ENCODE data around the gene GLUD1.

The GLUD1 gene

DNA sequence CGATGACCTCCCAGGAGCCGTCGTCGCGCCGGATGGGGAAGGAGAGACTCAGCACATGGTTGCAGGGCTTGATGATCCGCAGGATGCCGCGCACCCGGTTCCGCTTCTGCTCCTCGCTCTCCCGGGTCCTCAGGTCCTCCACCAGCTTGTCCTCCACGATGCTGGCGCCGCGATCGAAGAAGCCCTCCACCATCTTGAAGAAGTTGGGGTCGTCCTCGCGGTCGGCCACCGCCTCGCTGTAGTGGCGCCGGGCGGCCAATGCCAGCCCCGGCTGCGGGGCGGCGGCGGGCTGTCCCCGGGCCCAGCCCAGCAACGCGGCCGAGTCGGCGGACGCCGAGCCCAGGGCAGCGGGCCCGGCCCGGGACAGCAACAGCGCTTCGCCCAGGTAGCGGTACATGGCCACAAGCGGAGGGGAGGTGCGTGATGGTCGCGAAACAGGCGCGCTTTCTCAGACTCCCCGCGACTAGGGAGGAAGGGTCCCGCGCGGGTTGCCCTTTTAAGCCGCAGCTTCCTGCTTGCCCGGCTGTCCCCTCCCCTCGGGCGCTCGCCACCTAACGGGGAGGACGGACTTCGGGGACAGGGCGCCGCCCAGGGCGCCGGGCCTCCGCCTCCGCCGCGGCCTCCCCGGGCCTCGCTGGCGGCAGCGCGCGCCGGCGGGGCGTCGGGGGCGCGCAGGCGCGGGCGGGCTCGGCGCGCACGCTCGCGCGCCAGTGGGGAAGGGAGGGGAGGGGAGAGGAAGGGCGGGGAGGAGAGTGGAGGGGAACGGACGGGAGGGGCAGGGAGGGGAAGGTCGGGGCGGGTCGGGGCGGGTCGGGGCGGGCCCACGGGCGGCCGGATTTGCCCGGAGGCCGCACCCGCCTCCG lies at the start of gene GLUD1, which contains the start of gene SHLD2:
Gene GLUD1 (minus strand): TSS at position 471 of the 863 bp plus-strand sequence. CDS start 74 bp downstream, at position 397.
Gene SHLD2 (plus strand): TSS at position 834 of the 863 bp plus-strand sequence. CDS start 56,149 bp downstream, outside the sequence.
- TF ChIP-seq GATA2 (IDR thresholded peaks at IDR 0.05; ENCODE audit: low read depth, low read length) (no peak), GATA3 (IDR thresholded peaks at IDR 0.05; ENCODE audit: low read depth, low read length) (no peak)

DNA sequence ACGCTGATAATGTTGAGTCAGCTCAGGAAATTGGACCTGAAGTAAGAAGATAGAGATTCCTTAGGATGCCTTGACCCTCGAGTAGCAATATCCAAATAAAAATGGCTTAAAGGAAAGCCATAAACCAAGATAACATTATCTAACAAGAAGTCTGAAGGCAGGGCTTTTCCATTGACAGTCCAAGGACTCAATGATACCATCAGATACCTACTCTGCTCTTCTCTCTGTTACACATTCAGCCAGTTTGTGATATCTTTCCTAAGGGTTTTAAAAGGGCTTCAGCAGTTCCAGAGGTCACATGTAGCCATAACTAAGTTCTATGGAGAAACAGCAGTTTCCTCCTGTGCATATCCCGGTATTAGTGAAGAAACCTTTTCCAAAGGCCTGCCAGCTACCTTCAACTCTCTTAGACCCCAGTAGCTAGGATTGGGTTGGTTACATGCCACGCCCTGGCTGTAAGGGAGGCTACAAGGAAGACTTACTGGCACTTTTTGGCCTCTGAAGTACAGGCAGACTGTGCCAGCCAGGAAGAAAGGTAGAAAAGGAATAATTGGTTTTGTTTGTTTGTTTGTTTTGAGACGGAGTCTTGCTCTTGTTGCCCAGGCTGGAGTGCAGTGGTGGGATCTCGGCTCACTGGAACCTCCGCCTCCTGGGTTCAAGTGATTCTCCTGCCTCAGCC lies 10.9 kb upstream of the GLUD1 start:
- TF ChIP-seq GATA3 (IDR thresholded peaks at IDR 0.05; ENCODE audit: low read depth, low read length) (no peak), GATA2 (IDR thresholded peaks at IDR 0.05; ENCODE audit: low read depth, low read length) (no peak)

DNA sequence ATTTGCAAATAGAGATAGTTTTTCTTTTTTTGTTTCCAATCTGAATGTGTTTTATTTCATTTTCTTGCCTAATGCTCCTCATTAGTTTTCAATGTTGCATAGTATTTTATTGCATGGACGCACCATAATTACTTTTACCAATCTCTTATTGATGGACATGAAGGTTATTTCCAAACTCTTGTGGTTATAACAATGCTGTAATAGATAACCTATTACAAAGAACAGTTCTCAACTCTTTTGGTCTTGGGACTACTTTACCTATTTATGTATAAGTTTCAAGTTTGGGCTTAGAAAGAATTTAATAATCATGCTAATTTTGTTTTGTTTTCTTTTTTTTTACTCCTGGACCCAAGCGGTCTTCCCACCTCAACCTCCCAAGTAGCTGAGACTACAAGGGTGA lies 7.4 kb upstream of the GLUD1 start:
- TF ChIP-seq GATA3 (IDR thresholded peaks at IDR 0.05; ENCODE audit: low read depth, low read length) = no peak
- TF ChIP-seq GATA2 (IDR thresholded peaks at IDR 0.05; ENCODE audit: low read depth, low read length) = no peak

DNA sequence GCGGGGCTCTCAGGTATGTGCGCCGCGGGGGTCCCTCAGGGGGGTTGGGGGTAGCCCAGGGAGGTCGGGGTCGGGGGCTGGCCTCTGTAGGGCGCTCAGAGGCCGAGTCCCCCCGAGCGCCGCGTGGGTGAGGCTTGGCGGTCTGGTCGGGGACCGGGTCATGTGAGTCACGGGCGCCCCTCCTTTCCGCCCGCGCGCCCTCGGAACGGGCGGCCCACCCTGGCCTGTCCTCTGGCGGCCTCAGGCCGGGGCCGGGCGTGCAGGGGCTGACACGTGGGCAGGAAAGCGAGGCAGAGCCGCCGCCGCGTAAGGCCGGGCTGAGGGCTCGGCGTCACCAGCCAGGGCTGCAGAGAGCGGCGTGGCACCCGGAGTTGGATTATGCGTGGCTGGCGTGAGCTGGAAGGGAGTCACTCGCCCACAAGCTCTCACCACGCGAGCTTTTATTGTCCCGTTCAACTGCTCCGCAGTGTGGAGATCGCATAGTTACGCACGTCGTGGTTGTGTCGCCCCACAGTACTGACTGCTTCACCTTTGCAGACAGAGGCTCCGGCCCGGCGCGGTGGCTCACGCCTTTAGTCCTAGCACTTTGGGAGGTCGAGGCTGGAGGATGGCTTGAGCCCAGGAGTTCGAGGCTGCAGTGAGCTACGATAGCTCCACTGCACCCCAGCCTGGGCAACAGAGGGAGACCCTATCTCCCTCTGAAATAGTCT lies 748 bp upstream of the GLUD1 start:
- no peak for TF ChIP-seq GATA3 (IDR thresholded peaks at IDR 0.05; ENCODE audit: low read depth, low read length)
- TF ChIP-seq GATA2 (IDR thresholded peaks at IDR 0.05; ENCODE audit: low read depth, low read length) = no peak

DNA sequence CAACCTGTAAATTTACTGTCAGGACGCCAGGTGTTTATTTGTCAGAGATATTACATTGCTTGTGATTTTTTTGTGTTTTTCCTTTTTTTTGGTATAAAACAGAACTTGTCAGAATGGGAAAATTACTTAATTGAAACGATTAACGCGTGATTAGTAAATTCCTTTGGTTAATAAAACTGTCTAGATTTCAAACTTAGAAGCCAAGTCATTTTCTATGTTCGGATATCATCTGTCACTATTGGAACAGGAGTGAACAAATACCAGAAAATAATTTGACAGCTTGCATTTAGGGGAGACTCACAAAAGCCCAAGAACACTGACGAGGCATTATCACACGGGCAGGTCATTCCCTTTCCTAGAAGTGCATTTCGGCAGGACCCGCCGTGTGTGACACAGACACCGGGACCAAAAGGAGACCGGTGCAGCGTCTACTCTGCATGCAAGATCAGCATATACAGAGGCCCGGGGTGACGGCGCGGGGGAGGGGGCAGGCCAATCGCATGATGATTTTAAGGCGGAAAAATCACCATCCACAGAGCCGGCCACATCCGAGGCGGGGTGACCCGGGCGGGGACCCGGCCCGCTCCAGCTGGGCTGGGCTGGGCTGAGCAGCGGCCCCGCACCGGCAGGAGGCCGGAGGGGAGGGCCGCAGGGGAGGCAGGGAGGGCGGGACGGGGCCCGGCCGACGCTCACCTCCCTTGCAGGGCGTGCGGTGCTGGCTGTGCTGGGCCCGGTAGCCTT lies 841 bp downstream of the GLUD1 start:
- TF ChIP-seq GATA2 (IDR thresholded peaks at IDR 0.05; ENCODE audit: low read depth, low read length) = no peak
- TF ChIP-seq GATA3 (IDR thresholded peaks at IDR 0.05; ENCODE audit: low read depth, low read length) = no peak

DNA sequence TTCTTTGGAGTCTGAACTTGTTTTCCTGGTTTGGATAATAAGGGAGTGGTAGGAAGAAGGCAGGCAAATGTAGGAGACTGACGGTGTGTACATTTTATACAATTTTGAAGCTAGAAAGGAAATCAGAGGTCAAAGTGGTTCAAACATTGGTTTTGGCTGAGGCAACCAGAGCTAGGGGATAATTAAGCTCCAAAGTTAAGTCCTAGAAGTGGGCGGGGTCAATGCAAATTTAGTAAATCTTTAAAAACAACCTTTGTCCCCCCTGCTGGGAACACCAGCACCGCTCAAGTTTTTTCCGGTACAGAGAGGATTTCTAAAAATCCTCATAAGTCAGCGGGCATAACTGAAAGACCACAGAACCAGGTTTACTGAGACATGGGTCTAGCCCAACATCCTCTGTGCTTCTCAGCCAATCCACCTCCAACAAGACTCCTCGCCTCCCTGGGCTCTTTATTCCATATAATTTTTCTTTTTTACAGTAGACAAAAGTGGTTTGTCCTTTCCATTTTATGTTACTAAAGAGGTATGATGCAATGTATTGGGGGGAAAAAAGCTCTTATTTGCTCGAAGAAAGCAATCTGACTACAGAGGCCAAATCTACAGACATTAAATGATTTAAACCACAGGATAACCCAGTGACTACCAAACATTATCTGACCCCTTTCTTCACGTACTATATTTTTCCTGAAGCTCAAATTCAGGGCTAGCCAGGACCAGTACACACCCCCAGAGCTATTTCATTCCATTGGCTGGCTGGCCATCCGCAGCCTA lies 1.6 kb downstream of the GLUD1 start:
- TF ChIP-seq GATA3 (IDR thresholded peaks at IDR 0.05; ENCODE audit: low read depth, low read length) = no peak
- no peak for TF ChIP-seq GATA2 (IDR thresholded peaks at IDR 0.05; ENCODE audit: low read depth, low read length)

DNA sequence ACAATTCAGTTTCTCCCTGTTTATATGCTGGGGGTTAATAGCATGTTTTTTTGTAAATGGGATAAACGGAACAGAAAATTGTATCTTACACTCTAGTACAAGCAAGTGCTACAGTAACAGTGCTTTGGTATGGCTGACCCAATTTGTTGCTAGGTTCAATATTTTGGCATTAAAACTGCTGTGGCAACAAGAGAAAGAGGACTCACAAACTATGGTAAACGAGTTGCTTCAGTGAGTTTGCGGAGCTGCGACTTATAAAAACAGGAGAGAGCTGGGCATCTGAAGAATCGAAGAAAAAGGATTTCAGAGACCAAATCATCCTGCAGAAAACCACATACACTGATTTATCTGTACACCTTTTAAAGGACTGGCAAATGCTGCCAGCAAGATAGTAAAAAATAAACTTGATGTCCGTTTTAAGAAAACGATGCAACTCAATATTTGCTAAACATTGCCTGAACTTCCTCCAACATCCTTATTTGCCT lies 2.2 kb downstream of the GLUD1 start:
- no peak for TF ChIP-seq GATA2 (IDR thresholded peaks at IDR 0.05; ENCODE audit: low read depth, low read length)
- no peak for TF ChIP-seq GATA3 (IDR thresholded peaks at IDR 0.05; ENCODE audit: low read depth, low read length)

DNA sequence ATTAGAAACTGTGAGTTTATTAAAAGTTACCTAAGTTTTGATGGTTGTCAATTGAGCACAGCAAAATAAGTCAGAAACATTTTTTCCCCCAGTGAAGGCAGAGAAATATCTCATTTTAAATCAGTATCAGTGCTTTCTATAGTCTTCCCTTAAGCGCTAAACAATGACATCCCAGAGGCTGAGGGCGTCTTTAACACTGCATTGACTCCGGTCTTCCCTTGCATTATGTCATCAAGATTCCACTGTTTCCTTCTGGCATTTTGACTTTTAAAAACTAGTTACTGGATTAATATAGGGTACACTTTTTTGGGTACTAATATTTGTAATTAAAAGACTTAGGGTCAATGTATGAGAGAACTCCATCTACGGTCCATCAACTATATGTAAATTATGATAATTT lies 3.9 kb downstream of the GLUD1 start:
- no peak for TF ChIP-seq GATA2 (IDR thresholded peaks at IDR 0.05; ENCODE audit: low read depth, low read length)

DNA sequence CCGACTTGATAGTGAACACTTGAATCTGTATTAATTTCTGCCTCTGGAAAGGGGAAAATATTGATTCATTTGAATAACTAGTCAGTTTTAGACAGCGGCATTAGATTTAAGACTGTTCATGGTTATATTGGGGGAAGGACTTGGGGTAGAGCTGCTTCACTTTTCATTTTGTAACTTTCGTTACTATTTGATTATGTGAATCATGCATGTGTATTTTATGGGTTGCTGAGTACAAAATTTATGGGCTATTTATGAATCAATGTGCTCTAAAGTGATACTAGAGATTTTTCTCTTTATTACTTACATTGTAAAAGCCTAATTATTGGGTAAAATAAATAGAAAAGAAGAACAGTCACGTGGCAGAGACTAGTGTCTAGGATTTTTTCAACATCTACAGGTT lies 4.9 kb downstream of the GLUD1 start:
- TF ChIP-seq GATA2 (IDR thresholded peaks at IDR 0.05; ENCODE audit: low read depth, low read length) (no peak), GATA3 (IDR thresholded peaks at IDR 0.05; ENCODE audit: low read depth, low read length) (no peak)

DNA sequence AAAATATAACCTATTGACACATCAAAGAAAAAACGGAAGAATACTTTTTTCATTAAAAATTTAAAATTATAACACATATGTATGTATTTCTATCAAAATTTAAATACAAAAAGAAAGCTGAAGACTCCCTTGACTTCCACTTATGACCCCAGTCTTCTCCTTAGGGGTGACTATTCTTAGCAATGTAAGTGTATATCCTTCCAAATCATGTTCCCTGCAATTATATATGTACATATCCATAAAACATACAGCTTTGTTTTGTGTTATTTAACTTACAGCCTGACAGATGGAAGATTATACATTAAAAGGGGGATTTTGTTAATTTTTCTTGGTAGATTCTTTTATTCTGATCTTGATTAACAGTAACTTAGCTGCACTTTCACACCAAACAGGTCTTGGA lies 9.1 kb downstream of the GLUD1 start:
- TF ChIP-seq GATA3 (IDR thresholded peaks at IDR 0.05; ENCODE audit: low read depth, low read length) = no peak
- no peak for TF ChIP-seq GATA2 (IDR thresholded peaks at IDR 0.05; ENCODE audit: low read depth, low read length)

DNA sequence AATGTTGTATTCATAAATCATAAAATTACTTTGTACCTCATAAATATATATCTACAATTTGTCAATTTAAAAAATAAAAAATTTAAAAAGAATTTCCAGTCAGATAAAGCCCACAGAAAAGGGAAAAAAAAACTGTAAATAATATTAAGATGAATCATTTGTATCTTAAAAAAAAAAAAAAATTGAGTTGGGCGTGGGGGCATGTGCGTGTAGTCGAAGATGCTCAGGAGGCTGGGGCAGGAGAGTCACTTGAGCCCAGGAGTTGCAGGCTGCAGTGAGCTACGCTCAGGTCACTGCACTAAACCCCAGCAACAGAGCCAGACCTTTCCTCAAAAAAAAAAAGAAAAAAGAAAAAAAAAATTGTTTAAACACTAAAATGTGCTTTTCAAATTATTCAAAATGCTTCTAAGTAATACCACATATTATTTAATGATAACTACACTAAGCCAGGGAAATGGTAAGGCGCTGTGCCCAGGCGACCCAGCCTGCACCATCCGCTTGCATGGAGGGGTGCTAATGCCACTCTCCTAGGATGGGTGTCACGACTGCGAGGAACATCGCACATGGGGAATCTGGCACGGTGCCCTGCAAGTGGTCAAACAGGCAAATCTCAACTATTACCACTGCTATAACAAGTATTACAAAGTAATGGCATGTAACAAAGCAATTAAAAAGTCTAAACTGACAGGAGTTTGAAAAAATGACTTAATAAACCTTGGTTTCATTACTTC lies 15.4 kb downstream of the GLUD1 start:
- TF ChIP-seq GATA3 (IDR thresholded peaks at IDR 0.05; ENCODE audit: low read depth, low read length) (no peak), GATA2 (IDR thresholded peaks at IDR 0.05; ENCODE audit: low read depth, low read length) (no peak)

DNA sequence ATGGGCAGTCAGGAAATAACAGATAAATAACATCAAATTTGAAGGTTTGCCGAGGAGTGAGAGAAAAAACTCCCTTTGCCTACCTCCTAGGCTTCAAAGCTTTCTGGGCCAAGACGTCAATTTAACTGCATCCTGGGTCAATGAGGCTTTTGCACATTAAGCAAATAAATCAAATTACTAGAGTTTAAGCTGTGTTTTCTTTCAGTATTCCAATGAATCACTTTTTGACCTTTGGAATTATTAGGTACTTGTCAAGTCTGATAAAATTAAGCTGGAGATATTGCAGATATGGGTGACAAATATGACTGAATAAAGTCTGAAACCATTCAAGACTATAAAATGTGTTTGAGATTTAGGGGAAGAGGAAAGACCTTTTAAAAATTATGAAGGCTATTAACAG lies 22.2 kb downstream of the GLUD1 start:
- TF ChIP-seq GATA2 (IDR thresholded peaks at IDR 0.05; ENCODE audit: low read depth, low read length) (no peak), GATA3 (IDR thresholded peaks at IDR 0.05; ENCODE audit: low read depth, low read length) (no peak)

All from SH-SY5Y (cell line).